ENCODE results near the gene CLCN3.
"Not testable (repeated sequence)": the region's sequence is repeated elsewhere in the genome, so short reads cannot be mapped to it uniquely, and the experiment has no call there.

CLCN3 gene

GRCh38 chr4:169698331-169698730 lies 78.0 kb downstream of the CLCN3 start:
- no peak for DNase-seq (ENCODE audit: low read depth in 2 of 2)

- no peak for DNase-seq (ENCODE audit: low read depth in 2 of 2)
Observed at GRCh38 chr4:169707958-169708643, 87.7 kb downstream of the CLCN3 start.

GRCh38 chr4:169715826-169716225 lies 95.4 kb downstream of the CLCN3 start:
- DNase-seq (ENCODE audit: low read depth in 2 of 2) = no peak

GRCh38 chr4:169716677-169717076 lies 96.3 kb downstream of the CLCN3 start:
- no peak for DNase-seq (ENCODE audit: low read depth in 2 of 2)

GRCh38 chr4:169720529-169720928 lies 100.2 kb downstream of the CLCN3 start:
- DNase-seq (ENCODE audit: low read depth in 2 of 2) = no peak

GRCh38 chr4:169723207-169723965 lies 103.0 kb downstream of the CLCN3 start:
- DNase-seq (ENCODE audit: low read depth in 2 of 2) = peak in 1 of 2 donors; percentile 1

GRCh38 chr4:169724260-169724659 lies 103.9 kb downstream of the CLCN3 start:
- DNase-seq (ENCODE audit: low read depth in 2 of 2) = no peak

GRCh38 chr4:169727616-169728015 lies 107.2 kb downstream of the CLCN3 start:
- no peak for DNase-seq (ENCODE audit: low read depth in 2 of 2)

GRCh38 chr4:169730564-169730963 lies 110.2 kb downstream of the CLCN3 start:
- no peak for DNase-seq (ENCODE audit: low read depth in 2 of 2)

GRCh38 chr4:169738604-169739003 lies 118.2 kb downstream of the CLCN3 start:
- DNase-seq (ENCODE audit: low read depth in 2 of 2) = not testable (repeated sequence)

- DNase-seq (ENCODE audit: low read depth in 2 of 2) = no peak
Observed at GRCh38 chr4:169741569-169741968, 121.2 kb downstream of the CLCN3 start.

GRCh38 chr4:169744601-169745000 lies 124.2 kb downstream of the CLCN3 start:
- DNase-seq (ENCODE audit: low read depth in 2 of 2) = no peak

GRCh38 chr4:169745291-169745690 lies 124.9 kb downstream of the CLCN3 start:
- no peak for DNase-seq (ENCODE audit: low read depth in 2 of 2)

GRCh38 chr4:169756971-169757574 lies 136.7 kb downstream of the CLCN3 start:
- DNase-seq (ENCODE audit: low read depth in 2 of 2) = no peak

GRCh38 chr4:169757575-169758184 lies 137.3 kb downstream of the CLCN3 start, which contains the start of gene HPF1:
Gene HPF1 (minus strand): TSS chr4:169757944. CDS start chr4:169757877, 67 bp downstream.
- DNase-seq (ENCODE audit: low read depth in 2 of 2) = peak; percentile 87 to 90

- no peak for DNase-seq (ENCODE audit: low read depth in 2 of 2)
Observed at GRCh38 chr4:169758401-169758962, 138.1 kb downstream of the CLCN3 start.

- DNase-seq (ENCODE audit: low read depth in 2 of 2) = no peak
Observed at GRCh38 chr4:169761846-169762245, 141.5 kb downstream of the CLCN3 start.

GRCh38 chr4:169765835-169766234 lies 145.5 kb downstream of the CLCN3 start:
- no peak for DNase-seq (ENCODE audit: low read depth in 2 of 2)

- DNase-seq (ENCODE audit: low read depth in 2 of 2) = no peak
Observed at GRCh38 chr4:169766741-169767140, 146.4 kb downstream of the CLCN3 start.

- DNase-seq (ENCODE audit: low read depth in 2 of 2) = no peak
Observed at GRCh38 chr4:169768385-169768784, 148.0 kb downstream of the CLCN3 start.

- DNase-seq (ENCODE audit: low read depth in 2 of 2) = no peak
Observed at GRCh38 chr4:169770416-169770815, 150.0 kb downstream of the CLCN3 start.

- DNase-seq (ENCODE audit: low read depth in 2 of 2) = not testable (repeated sequence)
Observed at GRCh38 chr4:169771556-169772080, 151.2 kb downstream of the CLCN3 start.

Measured in stimulated activated CD8-positive, alpha-beta memory T cell treated with anti-CD3 and anti-CD28 coated beads, Interleukin-7, amount 100 ng/mL, for 4 hours (primary cell).